CD4-positive, alpha-beta T cell treated with Interleukin-4 for 4 hours (primary cell): ENCODE data around the gene GNB1L.

Experiments used
- DNase-seq: peaks from one replicate; pipeline ENCODE4 v3.0.0-alpha.2; 2020

Gene GNB1L

GRCh38 chr22:19821523-19822300 is 33.0 kb downstream of the GNB1L start:
- no peak for DNase-seq

GRCh38 chr22:19820880-19821522 is 33.7 kb downstream of the GNB1L start:
- DNase-seq: no peak

GRCh38 chr22:19819911-19820879 is 34.5 kb downstream of the GNB1L start:
- no peak for DNase-seq

GRCh38 chr22:19819208-19819910 is 35.3 kb downstream of the GNB1L start:
- DNase-seq: no peak

GRCh38 chr22:19818324-19819207 is 36.1 kb downstream of the GNB1L start:
- no peak for DNase-seq

GRCh38 chr22:19816372-19817119 is 38.1 kb downstream of the GNB1L start:
- DNase-seq: no peak

GRCh38 chr22:19815823-19816290 is 38.8 kb downstream of the GNB1L start:
- DNase-seq: no peak

GRCh38 chr22:19815093-19815822 is 39.4 kb downstream of the GNB1L start:
- no peak for DNase-seq

GRCh38 chr22:19814428-19814827 is 40.2 kb downstream of the GNB1L start:
- DNase-seq: no peak

GRCh38 chr22:19812910-19813309 is 41.8 kb downstream of the GNB1L start:
- DNase-seq: no peak

- no peak for DNase-seq
These were observed 42.6 kb downstream of the GNB1L start for GRCh38 chr22:19811811-19812771.

GRCh38 chr22:19811211-19811621 is 43.5 kb downstream of the GNB1L start:
- DNase-seq: no peak

- no peak for DNase-seq
These were observed 44.1 kb downstream of the GNB1L start for GRCh38 chr22:19810381-19811201.

- no peak for DNase-seq
These were observed 44.9 kb downstream of the GNB1L start for GRCh38 chr22:19809741-19810140.

- no peak for DNase-seq
These were observed 45.7 kb downstream of the GNB1L start for GRCh38 chr22:19808873-19809478.

- no peak for DNase-seq
These were observed 46.5 kb downstream of the GNB1L start for GRCh38 chr22:19807914-19808872.
